ENCODE measurements around the gene OGDHL.
"Not testable (repeated sequence)": the region's sequence is repeated elsewhere in the genome, so short reads cannot be mapped to it uniquely, and the experiment has no call there.

OGDHL gene

DNA sequence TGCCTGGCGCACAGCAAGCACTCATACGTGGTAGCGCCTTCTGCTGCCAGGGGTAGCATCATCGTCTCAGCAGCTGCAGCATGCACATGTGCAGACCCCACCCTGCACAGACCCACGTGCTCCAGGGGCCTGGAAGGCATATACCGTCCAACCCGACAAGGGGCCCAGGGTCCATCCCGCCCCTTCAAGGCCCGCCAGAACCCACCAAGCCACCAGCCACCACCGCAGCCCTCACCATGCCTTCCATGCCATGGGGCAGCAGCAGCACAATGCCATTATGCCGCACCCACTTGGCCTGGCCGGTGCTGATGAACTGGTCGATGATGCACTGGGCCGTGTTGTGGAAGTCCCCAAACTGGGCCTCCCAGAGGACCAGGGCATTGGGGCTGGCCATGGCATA lies 22.7 kb downstream of the OGDHL start:
- DNase-seq (ENCODE audit: low spot score) = no peak

DNA sequence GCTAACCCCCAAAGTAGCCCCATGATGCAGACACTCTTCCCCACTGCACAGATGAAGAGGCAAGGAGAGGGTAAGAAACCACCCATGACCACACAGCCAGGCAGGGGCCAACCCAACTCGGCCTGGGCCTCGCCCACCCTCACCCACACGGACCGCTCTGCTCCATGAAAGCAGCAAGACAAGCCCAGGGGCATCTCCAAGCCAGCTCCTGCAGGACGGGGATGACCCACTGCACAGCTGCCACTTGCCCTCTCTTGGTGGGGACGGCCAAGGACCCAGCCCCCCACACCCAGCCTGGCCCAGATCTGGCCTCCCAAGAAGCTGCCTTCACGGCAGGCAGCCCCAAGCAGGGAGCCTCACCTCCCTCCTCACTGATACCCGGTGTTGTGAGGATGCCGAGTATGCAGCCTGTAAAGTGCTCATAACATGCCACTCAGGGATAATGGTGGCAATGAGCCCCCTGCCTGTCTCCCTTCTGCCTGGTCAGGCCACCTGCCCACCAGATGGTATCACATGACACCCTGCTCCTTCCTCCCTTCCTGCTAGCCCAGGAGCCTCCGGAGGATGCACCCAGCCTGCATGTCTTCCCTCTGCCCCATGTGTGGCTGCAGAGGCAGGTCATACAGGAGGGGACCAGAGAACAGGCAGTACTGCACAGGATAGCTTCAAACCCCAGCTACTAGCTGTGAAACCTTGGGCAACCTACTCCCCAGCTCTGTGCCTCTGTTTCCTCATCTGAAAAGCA lies 23.3 kb downstream of the OGDHL start:
- no peak for DNase-seq (ENCODE audit: low spot score)

DNA sequence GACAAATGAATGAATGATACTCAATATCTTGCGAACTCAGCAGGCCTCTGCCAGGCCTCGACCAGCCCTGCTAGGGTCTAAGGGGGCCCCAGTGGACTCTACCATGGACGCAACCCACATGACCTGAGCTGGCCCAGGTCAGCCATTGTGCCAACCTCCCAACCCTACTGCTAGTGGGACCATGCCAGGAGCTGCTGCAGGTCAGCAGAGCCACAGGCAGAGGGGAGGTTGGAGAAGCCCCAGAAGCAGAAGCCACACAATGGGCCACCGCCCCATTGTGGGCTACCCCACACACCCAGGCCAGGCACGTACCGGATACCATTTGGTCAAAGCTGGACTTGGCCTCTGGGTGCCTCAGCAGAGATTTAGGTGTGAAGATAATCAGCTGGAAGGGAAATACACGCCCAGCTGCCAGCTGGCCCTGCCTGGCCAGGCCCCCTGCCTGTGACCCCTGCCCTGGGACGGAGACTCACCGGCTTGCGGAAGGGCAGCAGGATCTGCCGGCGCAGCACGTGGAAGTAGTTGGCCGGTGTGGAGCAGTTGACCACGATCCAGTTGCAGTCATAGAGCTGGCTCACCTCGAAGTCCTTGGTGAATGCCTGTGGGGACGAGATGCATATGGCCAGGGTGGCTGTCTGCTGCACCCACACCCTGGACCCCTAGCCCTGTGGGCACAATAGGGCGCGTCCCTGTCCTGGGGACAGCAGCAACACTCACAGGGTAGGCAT lies 24.5 kb downstream of the OGDHL start:
- no peak for DNase-seq (ENCODE audit: low spot score)

DNA sequence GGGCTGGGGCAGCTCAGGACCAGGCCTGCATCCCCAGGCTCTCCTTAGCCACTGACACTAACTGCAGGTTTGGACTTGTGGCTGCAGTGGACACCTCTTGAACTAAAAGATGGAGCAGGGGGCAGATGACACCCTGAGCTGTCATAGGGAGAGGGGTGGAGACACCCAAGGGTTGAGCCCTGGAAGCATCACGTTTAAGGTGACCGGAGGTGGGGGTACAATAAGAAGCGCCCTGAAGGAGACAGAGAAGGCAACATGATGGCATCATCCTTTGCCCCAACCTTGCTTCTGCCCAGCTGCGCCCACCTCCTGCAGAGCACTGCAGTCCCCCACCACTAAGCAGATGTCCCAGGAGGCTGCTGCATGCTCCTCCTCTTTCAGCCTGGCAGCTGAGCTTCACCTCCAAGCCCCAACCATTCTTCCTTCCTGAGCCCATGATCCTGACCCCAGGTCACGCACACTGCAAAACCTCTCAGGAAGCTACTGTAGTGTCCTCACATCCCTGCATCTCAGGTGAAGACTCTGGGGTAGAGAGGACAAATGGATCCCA lies 25.5 kb downstream of the OGDHL start:
- DNase-seq (ENCODE audit: low spot score) = no peak

DNA sequence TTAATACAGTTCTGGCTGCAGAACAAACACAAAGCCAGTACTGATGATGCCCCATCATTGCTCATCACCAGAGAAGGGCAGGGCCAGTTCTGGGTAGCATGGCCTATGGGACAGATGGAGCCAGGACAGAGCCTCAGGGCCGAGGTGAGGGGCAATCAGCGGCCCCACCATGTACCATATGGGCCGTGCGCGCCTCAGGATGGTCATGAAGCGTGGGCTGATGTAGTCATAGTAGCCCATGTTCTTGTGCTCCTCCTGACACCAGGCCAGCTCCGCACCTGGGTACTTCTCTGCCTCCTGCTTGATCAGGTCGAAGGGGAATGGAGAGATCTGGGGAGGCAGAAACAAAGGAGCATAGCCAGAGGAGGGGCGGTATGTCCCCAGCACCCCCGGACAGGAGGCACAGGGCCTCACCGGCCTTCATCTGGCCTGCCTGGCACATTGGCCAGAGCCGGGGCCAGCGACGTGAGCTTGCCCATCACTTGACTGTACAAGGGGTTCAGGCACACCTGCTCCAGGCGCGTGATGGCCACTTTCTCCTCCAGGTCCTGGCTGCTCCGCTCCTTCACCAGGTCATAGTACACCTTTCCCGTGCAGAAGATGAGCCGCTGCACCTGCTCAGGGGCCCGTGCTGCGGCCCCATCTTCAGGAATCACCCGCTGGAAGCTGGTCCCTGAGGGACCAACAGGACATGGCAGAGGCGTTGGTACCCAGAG lies 26.1 kb downstream of the OGDHL start:
- no peak for DNase-seq (ENCODE audit: low spot score)

DNA sequence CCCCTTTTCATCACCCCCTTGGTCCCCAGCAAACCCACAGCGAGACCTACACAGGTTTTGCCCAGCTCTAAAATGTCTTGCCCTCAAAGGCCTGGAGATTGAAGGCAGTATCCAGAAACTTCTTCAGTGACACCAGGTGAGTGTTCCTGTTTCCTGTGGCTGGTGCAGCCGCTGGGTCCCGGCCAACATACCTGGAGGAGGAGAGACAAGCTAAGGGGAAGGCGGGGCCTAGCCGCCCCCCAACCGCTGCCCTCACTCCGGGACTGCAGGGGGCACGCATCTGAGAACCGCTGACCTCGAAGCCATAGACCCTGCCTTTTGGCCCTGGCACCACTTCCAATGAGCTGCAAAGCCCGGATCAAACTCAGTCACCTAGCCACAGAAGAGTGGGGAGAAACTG lies 27.0 kb downstream of the OGDHL start:
- DNase-seq (ENCODE audit: low spot score) = no peak

DNA sequence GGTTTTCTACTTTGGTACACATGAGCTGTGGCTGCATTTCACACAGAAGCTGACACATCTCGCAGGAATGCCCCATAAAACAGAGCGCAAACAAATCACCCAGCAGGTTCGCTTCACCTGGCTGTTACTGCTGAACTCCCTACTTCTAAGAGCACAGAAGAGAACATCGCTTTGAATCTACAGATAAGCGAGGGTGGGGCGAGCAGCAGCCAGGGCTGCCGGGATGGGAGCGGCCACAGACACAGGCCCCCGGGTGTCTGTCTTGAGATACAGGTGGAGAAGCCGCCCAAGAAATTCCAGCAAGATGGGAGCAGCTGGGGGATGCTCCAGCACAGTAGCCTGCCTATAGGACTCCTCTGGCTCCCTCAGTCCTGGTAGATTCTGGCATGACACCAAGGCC lies 27.4 kb downstream of the OGDHL start:
- no peak for DNase-seq (ENCODE audit: low spot score)

DNA sequence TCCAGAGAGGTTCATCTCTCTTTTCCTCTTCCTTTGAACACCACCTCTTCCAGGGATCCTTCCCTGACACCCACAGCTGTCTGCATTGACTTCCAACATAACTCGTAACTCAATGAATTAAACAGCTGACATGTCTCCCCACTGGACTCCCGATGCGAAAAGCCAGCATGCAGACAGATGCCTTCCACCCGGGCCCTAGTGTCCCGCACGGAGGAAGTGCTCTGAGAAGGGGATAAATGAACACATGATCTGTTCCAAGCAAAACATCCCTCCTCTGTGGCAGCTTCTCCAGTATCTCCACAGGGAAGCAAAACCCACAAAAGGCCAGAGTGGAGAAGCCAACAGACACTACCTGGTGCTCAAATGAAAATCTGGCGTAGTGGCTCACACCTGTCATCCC lies 28.3 kb downstream of the OGDHL start:
- no peak for DNase-seq (ENCODE audit: low spot score)

DNA sequence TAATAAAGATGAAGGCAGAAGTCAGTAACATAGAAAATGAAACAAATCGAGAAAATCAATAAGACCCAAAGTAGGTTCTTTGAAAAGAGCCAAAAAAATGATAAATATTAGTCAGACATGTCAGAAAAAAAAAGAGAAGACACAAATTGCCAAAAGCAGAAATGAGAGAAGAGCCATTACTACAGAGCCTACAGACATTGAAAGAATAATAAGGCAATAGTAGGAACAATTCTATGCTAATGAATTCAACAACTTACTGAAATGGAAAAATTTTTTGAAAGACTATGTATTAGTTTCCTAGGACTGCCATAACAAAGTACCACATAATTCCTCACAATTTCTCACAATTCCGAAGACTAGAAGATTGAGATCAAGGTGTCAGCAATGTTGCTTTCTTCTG lies 35.5 kb downstream of the OGDHL start:
- no peak for DNase-seq (ENCODE audit: low spot score)

DNA sequence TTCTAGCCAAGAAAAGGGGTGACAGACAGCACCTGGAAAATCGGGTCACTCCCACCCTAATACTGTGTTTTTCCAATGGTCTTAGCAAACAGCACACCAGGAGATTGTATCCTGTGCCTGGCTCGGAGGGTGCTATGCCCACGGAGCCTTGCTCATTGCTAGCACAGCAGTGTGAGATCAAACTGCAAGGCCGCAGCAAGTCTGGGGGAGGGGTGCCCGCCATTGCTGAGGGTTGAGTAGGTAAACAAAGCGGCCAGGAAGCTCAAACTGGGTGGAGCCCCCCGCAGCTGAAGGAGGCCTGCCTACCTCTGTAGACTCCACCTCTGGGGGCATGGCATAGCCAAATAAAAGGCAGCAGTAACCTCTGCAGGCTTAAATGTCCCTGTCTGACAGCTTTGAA lies 47.0 kb downstream of the OGDHL start:
- not testable (repeated sequence) for DNase-seq (ENCODE audit: low spot score)

DNA sequence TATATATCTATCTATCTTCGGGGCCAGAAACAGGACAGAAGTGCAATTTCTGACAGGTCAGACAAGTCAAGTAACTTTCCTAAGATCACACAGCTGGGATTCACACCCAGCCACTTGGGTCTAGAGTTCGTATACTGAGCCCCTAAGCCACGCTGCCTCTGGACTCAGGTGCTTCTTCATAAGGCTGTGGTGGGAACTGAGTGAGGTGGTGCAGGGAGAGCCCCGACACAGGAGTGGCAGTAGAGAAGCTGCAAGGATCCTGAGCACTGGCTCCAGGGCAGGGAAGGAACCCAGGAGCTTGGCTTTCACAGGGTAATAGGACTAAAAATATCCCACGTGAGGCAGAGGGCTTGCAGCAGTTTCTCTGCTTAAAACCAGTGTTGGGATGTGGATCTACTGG lies 48.9 kb downstream of the OGDHL start:
- DNase-seq (ENCODE audit: low spot score) = no peak

DNA sequence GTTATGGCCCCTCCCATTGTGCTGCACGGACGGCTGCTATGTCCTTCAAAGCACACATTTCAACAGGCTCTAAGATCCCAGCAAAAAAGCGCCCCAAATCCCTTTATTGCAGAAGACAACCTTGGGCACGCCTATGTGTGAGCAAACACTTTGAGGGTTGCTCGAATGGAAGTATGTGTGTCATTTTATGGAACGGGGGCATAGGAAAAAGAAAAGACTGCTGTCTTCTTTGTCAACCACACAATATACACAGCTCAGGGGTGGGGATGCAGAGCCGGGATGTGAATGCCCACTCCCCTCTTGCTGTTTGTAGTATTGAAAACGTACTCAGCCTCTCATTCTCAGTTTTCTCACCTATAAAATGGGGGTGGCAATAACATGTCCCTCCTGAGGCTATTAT lies 50.6 kb downstream of the OGDHL start:
- DNase-seq (ENCODE audit: low spot score) = no peak

DNA sequence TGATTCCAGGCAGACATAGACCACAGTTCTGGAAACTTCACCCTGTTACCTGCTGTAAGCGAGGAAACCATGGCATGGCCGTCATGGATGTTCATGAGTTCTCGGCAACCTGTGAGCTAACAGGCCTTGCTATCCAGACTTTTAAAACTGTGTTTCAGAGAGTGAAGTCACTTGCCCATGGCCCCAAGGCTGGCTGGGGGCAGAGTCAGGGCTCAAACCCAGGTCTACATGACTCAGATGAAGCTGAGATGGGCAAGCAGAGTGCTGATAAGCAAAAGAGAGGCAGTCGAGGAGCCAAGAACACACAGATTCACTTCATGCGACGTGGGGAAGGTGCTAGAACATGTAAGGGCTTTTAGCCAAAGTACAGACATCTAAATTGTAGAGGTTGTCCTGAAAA lies 51.2 kb downstream of the OGDHL start:
- no peak for DNase-seq (ENCODE audit: low spot score)

DNA sequence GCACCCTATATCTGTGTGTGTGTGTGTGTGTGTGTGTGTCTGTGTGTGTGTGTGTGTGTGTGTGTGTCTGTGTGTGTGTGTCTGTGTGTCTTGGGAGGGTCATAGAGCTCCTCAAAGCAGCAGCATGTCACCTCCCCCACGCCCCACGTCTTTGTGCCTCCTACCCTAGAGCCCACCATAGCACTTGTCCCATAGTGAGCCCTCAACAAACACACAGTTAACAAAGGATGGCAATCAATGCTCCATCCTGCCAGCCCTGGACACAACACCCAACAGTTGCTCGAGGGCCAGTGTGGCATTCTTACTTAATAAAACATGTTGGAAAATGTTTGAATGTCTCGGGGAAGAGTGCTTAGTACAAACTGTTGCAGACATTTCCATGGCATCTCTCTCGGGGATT lies 52.2 kb downstream of the OGDHL start:
- no peak for DNase-seq (ENCODE audit: low spot score)

DNA sequence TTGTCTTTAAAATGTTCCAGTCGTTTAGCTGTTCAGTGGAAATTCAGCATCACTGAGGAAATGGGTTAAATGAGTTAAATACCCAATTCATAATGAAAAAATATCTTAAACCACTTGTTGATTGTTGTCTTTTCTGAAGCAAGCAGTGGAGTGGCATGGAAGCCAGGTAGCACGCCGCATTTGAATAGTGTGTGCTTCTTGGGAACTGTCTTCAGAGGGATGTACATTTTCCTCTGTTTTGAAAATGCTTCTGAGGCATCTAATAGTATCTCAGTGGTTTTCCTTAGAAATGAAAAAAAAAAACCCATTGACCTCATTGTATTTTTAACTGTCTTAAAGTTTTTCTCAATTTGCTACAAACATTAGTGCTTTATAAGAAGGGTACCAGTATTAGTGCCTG lies 54.5 kb downstream of the OGDHL start:
- DNase-seq (ENCODE audit: low spot score) = no peak

DNA sequence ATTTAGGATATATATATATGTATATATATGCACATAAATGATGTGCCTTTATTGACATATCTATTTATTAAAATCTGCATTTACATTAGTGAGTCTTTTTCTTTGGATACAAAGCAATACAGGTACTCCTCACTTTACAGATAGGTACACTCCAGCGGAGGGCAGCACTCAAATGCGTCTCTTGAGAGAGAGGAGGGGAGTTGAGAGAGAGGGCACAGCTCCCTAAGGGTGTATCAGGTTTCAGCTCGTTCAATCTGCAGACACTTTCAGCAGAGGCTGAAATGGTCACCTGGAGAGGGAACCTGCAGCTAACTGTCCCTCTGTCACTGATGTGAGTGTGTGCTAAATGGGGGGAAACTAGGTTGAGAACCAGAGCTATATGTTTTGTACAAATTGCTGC lies 61.1 kb downstream of the OGDHL start:
- no peak for DNase-seq (ENCODE audit: low spot score)

DNA sequence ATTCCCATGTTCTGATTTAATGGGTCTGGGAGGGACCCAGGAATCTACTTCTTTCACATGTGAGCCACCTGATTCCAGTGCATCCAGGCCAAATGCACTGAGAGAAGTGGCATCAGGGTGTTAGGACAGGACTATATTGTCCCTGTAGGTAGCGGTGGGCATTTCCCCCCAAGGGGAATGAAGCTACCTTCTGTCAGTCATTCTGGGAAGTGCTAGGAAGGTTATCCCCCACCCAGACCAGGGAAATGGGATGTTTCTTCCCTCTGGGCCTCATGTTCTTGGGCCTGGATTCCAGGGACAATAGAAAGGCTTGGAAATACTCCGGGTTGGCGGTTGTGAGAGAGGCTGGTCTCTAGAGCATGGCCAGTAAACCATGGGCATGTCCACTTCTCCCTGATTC lies 61.9 kb downstream of the OGDHL start:
- no peak for DNase-seq (ENCODE audit: low spot score)

DNA sequence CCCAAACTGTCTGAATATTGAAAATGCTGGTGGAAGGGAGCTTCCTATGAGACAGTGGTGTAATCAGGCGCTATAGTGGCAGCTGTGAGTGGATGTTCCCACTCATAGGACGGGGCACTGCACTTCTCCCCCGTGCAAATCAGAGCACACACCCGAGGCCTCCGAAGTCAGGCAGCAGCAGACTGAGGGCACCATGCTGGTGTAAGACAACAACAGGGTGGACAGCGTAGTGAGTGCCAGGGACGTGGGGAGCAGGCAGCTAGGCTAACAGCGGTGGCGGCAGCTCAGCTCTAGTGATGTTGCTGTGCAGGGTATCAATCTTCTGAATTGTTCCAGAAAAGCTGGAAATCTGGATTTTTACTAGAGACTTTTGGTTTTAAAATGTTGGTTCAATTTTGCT lies 63.4 kb downstream of the OGDHL start:
- DNase-seq (ENCODE audit: low spot score) = no peak

DNA sequence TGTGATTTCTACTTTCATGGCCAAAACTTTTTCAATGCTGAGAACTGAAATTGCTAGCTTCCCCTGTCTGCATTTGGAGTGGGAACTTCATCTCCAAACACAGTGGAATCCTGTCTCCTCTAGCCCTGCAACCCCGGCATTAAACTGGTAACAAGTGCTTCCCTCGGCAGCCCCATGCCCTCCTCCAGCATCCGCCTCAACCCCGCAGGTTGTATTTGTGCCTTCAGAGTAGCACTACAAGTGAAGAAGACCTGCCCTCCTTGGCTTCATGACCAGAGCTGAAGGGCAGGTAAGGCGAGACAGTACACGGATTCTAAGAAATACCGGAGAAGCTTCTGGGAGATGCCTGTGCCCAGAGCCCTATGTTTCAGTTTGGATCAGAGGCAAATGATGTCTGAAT lies 65.8 kb downstream of the OGDHL start:
- no peak for DNase-seq (ENCODE audit: low spot score)

DNA sequence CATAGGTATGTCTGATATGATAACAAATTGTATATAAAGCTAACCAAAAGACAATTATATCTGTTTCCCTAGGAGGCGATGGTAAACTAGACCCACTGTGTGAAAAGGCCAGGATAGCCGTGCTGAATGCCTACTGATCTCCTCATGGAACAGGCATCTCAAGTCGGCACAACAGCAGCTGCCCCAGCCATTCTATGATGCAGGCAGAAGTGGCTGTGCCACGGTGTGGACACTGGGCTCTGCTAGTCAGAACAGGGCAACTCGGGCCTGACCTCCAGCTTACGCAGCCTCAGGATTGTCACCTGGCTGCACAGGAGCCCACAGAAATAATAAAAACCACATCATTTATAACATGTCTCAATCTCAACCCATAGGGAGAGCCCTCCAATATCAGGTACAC lies 67.7 kb downstream of the OGDHL start:
- DNase-seq (ENCODE audit: low spot score) = no peak

DNA sequence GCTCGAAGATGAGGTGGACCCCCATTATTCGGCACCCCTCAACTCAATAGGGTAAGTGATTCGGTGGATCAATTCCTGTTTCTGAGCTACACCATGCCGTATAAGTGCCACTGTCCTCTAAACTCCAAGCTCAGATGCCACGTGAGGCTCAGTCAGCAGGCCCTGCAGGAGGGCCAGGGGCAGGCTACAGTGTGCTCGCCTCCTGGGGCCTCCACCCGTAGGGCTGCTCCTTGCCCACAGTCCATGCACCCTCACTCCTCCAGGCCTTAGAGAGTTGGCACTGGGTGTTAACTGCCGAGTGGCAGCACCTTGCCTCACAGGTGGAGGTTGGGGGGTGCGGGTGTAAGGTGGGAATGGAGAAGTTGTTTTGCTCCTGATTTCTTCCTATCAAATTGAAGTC lies 70.5 kb downstream of the OGDHL start:
- no peak for DNase-seq (ENCODE audit: low spot score)

DNA sequence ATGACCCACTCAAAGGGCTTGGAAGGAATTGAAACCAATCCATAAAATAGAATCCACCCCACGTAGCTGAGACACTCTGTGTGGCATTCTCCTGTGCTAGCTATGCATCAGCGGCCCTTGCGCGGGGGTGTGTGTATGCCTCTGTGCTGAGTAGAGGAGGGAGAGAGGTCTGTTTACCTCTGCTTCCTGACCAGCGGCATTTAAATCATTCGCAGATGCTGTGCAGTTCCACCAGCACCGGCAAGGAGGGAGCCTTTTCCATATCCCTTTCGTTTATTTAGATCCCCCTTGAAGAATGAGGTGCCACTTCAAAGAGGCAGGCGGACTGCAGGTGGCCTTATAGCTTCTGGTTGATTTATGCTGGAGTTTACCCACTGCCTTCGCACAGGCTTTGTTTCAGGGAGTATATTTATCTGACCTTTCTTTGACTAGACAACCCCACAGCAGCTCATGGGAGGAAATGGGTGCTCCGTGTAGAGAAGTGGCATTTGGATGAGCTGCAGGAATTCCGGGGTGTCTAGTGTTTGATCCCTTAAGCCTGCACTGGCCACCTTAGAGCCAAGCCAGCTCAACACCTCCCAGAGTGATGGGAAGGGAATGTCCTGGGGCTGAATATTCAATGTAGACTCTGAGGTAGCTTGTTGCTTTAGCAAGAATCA lies 71.3 kb downstream of the OGDHL start:
- no peak for DNase-seq (ENCODE audit: low spot score)
